GM18909 (cell line): ENCODE measurements around the gene COL4A2.

Source experiments
- ATAC-seq: cut with Tn5 transposase; IDR thresholded peaks from one replicate; pipeline ENCODE4 v1.9.1; 2021; ENCODE audit warnings: mild to moderate bottlenecking; ENCODE audit not compliant: unreplicated experiment, poor library complexity

COL4A2 gene

DNA sequence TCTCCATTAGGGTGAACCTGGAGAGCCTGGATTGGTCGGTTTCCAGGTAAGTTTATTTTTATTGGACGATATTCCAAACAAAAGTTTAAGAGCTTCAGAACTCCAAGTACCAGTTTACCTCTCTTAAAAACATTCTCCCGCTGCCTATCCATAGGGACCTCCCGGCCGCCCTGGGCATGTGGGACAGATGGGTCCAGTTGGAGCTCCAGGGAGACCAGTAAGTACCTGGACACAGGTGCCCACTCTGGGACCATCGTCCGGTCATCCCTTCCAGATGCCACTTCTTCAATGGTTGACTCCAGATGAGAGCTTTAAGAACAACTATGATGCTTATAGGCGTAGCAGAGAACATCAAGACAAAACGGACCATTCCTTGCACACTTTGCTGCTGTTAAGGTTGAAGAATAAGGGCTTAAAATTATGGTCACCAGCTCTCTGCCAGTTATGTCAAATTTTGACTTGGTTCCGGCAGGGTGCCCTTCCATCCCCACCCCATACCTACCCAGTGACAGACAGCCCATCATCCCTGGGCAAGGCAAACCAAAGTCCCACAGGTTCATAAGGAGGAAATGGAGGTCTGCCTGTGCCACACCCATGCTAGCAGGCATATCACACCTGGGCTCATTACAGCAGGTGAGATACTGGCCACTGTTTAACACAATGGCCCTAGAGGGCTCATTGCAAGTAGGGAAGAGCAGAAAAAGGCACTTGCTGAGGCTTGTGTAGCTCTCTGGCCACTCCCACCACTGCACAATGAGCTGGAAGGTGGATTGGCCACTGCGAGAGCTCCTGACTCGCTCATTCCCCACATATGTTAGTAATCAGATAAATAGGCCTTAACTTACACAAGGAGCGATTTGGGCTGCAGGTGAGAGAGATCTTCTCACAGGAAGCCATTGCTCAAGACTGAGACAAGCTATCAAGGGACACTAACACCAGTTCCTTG, 123.6 kb downstream of the COL4A2 start:
- ATAC-seq = no peak

DNA sequence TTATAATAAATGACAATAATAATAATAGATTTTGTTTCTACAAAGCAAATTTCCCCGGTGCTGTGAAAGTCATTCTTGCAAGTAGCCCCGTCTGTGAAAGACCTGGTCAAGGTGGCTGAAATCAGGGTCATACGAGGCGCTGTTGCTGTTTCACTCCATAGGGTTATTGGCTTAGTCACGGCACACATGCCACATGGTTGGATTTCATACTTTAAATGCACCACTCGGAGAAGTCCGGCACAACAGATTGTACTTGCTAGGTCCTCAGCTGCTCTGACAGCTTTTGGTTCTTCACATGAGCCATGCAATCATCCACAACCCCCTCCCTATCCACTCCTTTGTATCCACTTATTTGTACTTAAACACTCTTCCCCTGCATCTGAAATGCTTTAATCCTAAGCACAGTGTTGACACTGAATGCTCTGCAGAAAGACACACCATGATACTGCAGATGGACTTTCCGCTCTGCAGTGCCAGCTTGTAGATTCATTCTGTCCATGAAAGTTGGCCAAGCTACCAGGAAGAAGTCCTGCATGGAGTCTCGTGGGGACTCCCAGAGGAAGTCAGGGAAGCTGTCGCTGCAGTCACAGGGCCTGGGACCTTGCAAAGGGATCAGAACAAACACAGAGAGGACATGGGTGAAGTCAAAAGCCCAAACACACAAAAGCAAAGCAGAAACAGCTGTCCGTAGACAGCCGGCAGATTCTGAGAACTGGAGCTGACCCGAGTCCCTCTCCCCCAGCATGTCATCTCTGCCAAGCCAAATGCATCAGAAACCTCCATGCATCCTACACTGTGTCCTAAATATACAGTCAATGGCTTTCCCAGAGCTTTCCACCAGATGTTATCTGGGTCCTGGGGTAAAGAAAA, 124.6 kb downstream of the COL4A2 start:
- ATAC-seq = no peak

DNA sequence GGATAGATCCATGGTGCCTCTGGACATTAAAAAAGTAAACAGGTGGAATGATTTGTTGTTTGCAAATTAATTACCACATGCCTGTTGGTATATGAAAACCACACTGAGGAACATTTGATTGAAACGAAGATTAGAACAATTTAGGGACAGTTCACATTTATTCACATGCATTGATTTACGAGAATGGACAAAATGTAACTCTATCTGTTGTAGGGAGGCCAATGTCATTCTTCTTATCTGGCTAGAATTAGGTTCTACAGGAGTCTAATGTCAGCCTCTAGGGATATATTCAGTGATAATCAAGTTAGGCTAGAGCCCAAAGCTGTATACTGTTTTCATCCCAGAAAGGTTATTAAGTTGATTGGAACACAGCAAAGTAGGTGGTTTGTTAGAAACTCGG, 125.4 kb downstream of the COL4A2 start:
- no peak for ATAC-seq

DNA sequence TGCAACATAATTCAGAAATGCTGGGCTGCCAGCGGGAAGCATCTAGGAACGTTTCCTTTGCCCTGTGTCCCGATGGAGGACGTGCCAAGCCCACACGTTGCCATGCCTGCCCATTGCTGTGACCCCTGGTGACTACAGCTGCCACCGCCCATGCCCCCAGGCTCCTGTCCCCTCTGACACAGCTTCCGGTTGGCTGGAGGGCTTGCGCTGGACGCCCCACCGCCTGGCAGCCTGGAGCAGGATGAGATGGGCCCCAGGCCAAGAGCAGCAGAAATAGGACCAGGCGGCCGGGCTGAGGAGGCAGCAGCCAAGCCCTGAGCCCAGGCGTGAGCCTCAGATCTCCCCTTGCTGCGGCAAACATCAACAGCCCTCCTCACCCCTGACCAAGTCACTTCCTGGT, 125.9 kb downstream of the COL4A2 start:
- no peak for ATAC-seq

DNA sequence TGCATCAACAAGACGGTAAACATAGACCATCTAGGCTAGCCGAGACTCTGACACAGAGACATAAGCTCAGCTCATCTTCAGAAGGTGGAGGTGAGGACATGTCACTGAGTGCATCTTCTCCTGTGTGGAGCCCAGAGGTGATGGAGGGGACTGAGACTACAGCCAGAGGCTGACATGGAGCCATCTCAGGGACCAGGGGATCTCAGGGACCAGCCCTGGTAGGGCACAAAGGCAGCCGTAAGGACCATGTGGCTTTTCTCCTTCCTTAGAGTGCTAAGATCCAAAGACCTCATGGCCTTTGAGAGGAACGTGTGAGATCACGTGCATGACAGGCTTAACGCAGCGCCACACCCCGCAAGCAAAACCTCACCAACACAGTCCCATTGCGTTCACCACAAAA, 127.5 kb downstream of the COL4A2 start:
- no peak for ATAC-seq

DNA sequence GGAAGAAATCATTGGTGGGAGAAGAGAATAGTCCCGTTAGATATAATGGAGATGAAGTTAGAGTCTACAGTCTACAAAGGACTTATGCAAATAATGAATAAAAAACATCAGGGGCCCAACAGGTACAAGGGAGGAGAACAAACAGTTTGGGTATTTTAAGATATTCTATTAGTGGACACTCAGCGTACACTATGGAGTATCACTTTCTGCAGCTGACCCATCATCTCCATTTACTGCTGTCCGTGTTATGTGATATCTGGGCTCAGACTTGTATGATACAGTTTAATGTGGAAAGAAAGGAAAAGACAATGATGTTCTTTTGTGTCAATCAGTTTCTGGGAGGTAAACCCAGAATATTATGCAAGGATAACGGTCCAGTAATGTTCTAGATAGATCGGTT, 128.2 kb downstream of the COL4A2 start:
- no peak for ATAC-seq

DNA sequence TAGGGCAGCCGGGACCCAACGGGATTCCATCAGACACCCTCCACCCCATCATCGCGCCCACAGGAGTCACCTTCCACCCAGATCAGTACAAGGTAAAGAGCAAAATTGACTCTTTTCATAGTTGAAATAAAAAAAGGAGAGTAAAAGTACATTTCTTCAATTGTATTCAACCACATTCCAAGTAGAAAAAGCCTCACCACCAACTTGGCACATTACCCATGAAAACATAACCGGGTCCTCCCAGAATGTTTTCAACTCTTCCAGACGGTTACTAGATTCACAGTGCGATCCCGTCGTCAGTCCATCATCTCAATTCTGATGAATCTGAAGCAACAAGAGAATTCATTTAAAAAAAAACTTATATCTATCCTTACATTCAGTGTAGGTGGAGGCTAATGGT, 129.2 kb downstream of the COL4A2 start:
- ATAC-seq = no peak

DNA sequence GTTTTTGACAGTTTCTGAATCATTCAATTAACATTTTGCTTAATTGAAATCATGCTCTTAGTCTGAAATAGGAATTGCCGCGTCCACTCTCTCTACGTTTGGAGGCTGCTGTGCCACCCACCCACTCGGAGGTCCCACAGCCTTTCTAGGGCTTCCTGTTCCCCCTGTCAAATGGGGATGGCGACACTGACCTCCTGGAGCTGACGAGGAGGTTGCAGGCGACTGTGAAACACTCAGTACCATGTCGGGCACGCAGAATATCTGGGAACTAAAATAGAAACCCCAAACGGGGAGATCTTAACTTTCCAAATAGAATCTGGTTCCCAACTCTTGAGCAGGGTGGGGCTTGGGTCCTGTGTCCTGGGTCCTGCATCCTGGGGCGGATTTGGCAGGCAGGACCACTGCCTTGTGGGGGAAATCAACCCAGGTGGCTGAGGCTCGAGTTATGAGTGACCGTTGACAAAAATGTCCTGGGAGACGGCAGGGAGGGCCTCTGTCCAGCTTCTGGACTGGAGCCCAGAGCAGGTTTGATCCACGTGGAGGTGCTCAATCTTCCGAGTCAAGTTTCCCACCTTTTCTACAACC, 129.8 kb downstream of the COL4A2 start:
- no peak for ATAC-seq

DNA sequence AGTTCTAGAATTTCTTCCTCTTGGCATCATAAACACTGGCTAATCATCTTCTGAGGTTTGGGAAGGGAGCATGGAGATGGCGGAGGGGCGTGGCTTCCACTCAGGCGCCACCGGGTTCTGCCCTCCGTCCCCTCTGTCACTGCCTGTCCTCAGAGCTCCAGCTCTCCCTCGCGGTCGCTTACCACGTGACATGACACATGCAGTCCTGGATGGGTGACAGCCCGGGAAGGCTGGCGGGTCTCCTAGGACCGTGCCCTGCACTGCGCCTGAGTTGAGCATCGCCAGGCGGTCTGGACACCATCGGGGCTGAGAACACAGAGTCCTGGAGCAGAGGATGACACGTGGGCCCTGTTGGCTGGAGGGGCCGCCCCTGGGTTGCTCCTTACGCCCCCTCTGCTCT, 131.1 kb downstream of the COL4A2 start:
- ATAC-seq = no peak

DNA sequence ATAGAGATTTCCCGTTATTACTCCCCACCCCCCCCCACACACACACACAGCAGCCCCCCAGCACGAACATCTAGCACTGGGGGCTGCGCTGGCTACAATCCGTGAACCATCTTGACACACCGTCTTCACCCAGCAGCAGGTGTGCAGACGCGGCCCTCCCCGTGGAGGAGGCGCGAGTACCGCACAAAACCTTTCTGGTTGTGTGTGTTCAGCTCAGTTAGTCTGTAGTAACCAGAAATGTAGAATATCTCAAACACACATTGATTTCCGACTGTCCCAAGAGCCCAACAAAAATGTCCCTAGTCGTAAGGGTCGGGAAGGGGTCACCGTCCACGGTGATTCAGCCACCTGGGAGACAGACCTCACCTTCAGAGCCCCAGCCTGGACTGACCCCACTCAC, 131.7 kb downstream of the COL4A2 start:
- no peak for ATAC-seq

DNA sequence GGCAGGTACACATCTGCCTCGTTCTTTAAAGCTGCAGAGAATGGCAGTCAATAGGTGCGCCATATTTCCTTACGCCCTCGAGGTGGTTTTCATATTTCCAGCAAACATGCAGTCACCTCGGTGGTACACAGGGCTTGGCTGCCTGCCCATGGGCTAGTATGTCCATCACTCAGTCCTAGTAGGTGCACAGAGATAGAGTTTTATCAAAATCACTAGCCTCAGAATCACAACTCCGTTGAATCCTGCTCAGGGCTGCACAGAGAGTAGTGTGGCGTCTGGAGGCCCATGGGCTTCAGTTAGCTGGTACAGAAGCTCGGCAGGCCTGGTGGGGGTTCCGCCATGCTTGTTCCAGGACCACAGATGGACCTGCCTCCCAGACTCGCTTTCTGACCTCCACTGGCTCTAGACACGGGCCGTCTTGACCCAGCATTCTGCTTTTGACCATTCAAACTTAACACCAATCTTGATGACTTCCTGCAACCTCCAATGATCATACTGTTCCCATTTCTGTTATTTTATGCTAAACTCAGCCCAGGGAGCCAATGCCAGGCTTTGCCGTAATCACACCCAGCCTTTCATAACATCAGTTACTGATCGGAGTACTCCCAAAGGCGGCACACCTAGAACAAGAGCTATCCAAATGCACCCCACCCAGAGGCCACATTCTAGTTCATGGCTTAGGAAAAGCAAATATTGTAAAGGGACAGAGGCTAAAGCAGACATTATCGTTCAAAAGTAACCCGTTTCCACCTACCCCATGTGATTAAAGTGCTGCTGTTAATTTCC, 134.1 kb downstream of the COL4A2 start:
- ATAC-seq = no peak

DNA sequence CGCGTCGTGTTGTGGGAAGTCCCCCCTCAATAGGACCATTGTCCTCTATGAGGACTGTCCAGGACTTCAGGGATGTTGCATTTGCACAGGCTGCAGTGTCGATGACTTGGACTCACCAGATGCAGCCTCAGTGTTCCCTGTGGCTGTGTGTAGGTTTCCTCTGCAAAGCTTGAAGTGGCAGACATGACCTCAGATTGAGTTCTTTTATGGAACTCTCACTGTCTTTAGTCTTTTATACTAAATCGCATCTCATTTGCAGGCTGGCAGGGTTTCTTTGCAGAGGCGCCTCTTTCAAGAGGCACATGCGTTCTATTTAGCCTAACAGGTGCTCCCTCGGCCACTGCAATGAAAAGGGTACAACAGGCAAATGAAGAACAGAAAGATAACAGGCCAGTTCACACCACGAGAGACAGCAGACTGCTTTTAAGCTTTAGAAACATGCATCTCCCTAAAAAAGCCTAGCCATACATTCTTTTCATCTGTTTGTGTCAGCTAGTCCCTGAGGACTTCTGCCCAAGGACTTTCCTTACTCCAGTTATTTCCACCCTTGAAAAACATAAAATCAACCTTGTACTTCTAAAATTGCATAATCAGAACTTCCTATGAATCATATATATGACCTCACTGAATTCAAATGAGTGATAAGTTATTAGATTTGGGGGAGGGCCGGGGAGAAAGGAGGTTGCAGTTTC, 136.0 kb downstream of the COL4A2 start:
- no peak for ATAC-seq

DNA sequence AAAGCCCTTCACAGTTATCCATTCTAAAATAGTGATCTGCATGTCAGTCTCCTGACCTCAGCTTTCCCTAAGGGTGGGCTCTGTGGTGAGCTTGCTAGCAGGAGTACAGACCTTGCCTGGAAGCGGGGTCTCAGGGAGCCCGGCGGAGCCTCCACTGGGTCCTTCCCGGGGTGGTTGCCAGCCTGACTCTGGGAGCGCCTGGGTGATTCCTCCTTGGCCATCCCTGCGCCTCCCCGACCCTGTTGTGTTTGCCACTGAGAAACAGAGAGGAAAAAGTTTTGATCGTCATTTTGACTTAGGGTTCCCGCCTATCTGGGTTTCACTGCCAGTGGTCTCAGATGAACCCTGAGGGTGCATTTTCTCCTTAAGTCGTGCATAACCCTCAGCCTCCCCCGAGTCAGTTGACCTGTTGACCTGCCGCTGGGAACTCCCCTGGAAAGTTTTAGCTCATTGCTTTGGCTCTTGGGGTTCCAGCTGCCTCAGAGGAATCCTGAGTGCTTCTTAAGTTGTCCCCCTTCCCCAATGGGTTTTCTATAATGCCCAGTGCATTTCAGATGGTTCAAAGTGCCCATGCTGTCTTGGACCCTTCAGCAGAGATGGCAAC, 136.6 kb downstream of the COL4A2 start:
- ATAC-seq = peak; percentile 31

DNA sequence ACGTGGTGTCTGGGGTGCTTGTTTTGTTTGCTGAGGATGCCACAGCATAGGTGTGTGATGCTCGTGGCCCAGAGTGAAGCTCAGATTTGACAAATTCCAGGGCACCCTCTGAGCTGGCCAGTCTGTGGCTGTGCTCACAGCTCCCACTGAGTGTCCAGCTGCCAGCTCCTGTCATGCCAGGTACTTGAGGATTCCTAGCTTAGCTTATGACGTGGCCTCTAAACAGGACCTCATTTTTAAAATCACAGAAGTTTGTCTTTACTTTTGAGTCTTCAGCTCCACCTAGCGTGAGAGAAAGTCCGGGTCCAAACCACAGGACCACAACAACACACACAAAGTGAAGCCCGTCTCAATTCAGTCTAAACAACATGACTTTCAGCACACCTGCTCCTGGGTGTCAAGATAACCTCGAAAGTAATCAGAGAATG, 137.2 kb downstream of the COL4A2 start:
- peak; percentile 63 for ATAC-seq

DNA sequence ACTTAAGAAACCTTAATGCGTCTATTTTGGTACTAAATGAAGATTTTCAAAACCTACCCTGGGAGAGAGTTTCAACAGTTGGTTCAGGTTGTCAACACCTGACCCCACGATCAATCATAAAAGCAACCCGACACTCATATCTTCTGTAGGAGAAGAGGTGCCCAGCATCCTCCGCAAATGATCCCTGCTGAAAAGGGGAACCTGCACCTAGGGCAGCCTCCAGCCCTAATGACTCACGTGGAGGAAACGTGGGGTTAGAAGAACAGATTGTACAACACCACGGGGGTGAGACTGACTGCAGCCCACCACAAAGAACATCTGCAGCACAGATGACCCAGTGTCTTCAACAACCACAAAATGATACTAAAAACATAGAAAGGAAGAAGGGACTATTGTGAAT, 138.1 kb downstream of the COL4A2 start:
- peak; percentile 52 for ATAC-seq

DNA sequence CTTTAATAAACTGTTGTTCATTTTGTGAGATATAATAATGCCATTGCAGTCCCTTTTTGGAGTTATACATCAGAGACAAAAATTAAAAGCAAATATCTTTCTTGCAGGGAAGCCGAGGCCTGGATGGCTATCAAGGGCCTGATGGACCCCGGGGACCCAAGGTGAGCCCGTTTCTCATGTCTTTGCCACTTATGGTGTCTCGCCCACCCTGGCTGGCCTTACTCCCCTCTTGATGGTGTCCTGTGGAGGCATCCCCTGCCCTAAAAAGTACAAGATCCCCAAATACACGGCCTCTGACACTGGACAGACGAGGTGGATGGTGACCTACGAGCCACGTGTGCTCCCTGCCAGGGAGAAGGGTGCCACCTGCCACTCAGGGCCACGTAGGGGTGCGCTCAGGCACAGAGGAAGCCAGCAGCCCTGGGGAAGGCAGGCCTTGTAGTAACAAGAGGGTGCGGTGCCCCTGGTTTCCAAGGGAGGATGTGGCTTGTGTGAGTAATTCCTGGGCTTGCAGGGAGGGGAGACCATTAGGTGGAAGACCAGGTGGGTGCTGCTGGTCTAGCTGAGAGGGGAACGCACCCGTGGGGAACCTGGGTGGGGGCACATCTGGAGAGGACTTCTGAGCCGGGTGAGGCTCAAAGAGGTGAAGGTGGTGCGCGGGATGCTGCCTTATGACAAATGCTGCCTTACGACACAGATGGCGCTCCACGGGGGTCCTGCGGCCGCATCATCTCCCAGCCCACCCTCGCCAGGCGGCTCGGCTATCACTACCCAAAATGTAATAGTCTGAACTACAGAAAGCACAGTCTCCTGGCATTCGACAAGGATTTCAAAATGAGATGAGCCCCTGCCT, 138.9 kb downstream of the COL4A2 start:
- ATAC-seq = no peak

DNA sequence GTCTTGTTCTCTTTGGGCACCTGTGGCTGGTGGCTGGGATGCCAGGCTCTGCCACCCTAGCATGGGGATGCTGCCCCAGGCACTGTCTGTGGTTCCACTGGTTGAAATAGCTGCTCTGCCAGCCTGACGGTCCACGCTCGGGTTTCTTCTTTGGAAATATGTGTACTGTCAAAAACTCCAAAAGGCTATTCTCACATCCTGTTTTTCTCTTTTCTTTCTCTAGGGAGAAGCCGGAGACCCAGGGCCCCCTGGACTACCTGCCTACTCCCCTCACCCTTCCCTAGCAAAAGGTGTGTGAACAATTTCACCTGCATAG, 139.4 kb downstream of the COL4A2 start:
- ATAC-seq = no peak

DNA sequence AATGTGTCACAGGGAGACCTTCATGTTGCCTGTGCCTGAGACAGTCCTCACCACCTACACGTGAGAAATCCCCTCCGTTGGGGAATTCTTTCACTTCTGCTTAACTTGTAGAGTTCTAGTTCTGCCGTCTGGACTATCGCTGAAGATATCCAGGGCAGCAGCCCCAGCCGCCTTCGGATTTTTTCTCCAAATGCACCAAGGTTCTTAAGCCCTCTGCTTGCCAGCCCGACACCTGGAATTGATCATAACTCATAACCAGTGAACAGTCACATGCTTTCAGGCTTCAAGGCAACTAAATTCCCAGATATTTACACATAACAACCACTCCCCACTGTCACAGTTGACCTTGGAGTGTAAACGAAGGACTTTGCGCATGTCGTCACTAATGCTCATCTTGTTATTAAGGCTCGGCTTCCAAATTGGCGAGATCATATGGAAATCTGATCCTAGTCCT, 140.0 kb downstream of the COL4A2 start:
- ATAC-seq = no peak
